ENCODE data around the gene TDRD10.
"Not testable (repeated sequence)": the region's sequence is repeated elsewhere in the genome, so short reads cannot be mapped to it uniquely, and the experiment has no call there.

Gene TDRD10

GRCh38 chr1:154479764-154480421, 22.1 kb upstream of the TDRD10 start:
- peak; percentile 83 for DNase-seq (ENCODE audit: low spot score)
- no peak for FAIRE-seq

- FAIRE-seq = no peak
- no peak for DNase-seq (ENCODE audit: low spot score)
Observed at GRCh38 chr1:154481053-154481452, 21.0 kb upstream of the TDRD10 start.

GRCh38 chr1:154483941-154484803, 17.8 kb upstream of the TDRD10 start:
- DNase-seq (ENCODE audit: low spot score) = peak; percentile 49
- FAIRE-seq = no peak

GRCh38 chr1:154485106-154485505, 16.9 kb upstream of the TDRD10 start:
- no peak for DNase-seq (ENCODE audit: low spot score)
- no peak for FAIRE-seq

- FAIRE-seq (no peak), DNase-seq (ENCODE audit: low spot score) (no peak)
Observed at GRCh38 chr1:154485910-154486496, 16.0 kb upstream of the TDRD10 start.

DNA sequence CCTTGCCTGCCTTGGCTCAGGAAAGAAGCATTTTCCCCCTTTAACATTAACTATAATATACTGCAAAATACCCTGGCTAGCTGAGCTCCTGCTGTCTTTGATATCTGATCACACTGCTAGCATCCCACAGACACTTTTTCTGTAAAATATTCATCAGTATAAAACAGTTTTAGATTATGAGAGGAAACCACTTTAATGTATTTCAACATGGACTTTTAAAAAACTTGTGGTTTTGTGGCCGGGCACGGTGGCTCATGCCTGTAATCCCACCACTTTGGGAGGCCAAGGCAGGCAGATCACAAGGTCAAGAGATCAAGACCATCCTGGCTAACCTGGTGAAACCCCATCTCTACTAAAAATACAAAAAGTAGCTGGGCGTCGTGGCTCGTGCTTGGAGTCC, 15.3 kb upstream of the TDRD10 start:
- FAIRE-seq; DNase-seq (ENCODE audit: low spot score): not testable (repeated sequence)

- FAIRE-seq (no peak), DNase-seq (ENCODE audit: low spot score) (no peak)
Observed at GRCh38 chr1:154488922-154489321, 13.1 kb upstream of the TDRD10 start.

GRCh38 chr1:154489695-154490274, 12.2 kb upstream of the TDRD10 start:
- no peak for FAIRE-seq

GRCh38 chr1:154490317-154490716, 11.7 kb upstream of the TDRD10 start:
- DNase-seq (ENCODE audit: low spot score) = no peak
- FAIRE-seq = no peak

More at GRCh38 chr1:154489695-154490274, 12.2 kb upstream of the TDRD10 start:
- no peak for DNase-seq (ENCODE audit: low spot score)

DNA sequence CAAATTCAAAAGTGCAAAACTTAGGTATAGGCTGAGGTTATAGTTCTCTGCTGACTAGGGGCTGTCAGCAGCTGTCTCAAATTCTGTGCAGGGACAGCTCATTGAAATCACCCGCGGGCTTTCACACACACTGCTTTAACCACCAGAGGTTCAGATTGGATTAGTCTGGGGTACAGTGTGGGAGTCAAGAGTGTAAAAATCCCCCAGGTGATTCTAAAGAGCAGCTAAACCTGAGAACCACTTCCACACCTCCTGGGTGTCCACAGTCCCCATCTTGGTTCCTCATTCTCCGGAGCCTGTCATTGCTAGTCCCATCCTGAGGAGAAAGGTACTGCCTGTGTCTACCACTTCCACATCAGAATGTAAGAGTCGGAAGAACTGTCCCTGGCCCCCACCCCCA, 9.9 kb upstream of the TDRD10 start:
- no peak for FAIRE-seq
- no peak for DNase-seq (ENCODE audit: low spot score)

DNA sequence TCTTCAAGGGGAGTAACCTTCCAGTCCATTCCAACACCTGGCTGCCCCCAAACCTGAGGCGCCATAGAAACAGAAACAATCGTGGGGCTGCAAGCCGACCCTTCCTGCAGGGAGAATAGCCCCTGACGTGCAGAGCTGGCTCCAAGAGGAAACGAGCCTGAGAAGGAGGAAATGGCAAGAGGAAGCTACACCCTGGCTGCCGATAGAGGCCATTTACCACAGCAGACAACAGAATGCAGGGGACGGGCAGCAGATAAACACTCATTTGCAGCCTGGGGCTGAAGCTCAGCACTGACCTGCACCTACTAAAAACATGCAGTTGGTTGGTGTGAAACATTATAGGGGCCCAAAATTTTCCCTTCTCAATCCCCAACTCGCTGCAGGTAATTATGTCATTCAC, 8.7 kb upstream of the TDRD10 start:
- DNase-seq (ENCODE audit: low spot score) (no peak), FAIRE-seq (no peak)

DNA sequence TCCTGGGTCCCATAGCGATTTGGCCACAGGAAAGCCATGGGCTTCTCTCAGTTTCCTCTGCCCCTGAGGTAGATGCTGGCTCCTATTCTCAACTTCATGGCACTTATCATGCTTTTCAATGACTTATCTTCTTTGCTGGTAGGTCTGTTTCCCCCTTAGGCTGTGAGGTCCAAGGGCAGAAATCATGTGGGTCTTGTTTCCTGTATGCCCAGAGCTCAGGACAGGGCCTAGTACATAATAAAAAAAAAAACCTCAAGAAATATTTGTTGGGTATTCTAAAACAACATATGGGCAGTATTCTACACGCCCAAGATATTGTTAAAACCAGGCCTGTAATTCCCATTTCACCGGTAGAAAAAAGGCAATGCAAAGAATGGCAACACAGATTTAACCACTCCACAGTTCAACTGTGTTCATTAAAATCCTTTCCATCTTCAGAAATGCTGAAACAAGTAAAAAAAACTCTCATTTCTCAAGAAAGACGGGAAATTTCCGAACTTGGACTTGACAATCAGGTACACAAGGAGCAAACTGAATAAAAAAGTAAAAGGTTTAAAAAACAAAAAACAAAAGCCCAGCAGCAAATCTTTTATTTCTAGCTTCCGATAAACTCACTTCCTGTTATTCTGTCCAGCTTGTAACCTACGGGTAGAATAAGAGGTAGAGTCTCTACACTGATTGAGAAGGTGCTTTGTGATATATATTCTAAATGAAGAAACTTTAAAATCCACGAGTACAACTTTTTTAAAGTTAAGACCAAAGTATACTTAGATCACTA, 6.3 kb upstream of the TDRD10 start:
- no peak for DNase-seq (ENCODE audit: low spot score)
- no peak for FAIRE-seq

GRCh38 chr1:154496383-154496782, 5.6 kb upstream of the TDRD10 start:
- DNase-seq (ENCODE audit: low spot score) (no peak), FAIRE-seq (no peak)

DNA sequence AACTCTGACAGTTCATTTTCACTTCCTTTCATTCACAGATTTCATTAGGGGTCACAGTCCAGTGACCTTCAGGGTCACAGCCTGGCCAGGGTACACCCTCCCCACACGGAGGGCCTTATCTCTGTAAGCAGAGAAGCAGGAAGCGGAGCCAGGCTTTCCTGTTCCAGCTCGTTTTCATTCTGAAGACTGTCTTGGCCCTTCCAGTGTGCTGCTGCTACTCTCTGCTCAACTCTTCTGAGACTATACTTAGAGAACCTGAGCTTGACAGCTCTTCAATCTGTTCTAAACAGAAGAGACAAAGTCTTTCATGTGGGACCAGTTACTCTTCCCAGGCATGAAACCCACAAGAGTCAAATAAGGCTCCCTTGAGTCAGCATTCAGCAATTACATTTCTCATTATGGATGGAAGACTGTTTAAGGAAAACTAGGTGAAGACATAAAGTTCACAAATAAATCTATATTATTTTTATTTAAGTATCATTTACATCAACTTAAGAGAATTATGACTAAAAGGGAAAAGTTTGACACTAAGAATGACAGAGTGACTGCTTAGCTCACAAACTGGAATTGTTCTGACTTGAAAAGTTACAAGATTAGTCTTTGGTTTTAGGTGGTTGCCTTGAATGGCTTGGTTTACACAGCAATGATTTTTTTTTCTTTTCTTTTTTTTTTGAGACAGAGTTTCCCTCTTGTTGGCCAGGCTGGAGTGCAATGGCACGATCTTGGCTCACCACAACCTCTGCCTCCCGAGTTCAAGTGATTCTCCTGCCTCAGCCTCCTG, 4.8 kb upstream of the TDRD10 start:
- DNase-seq (ENCODE audit: low spot score) (no peak), FAIRE-seq (no peak)

GRCh38 chr1:154499446-154499845, 2.6 kb upstream of the TDRD10 start:
- FAIRE-seq (no peak), DNase-seq (ENCODE audit: low spot score) (no peak)

DNA sequence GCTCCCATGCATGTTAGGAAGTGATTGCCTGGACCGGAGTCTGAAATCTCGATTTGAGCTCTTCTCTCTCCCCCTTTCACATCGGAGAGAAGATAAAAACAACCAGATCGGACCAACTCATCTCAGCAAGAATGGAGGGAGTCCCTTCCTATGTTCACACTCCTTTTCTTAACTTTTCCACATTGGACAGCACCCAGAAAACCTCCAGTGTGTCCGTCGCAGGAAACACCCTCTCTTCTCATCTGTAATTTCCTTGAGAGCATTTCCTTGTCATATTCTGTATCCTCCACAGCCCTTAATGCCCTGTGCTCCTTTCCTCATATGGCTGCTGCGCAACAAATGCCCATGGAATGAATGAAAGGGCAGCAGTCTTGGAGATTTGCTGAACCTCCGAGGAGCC, 1.5 kb upstream of the TDRD10 start:
- DNase-seq (ENCODE audit: low spot score) = no peak
- FAIRE-seq = no peak

DNA sequence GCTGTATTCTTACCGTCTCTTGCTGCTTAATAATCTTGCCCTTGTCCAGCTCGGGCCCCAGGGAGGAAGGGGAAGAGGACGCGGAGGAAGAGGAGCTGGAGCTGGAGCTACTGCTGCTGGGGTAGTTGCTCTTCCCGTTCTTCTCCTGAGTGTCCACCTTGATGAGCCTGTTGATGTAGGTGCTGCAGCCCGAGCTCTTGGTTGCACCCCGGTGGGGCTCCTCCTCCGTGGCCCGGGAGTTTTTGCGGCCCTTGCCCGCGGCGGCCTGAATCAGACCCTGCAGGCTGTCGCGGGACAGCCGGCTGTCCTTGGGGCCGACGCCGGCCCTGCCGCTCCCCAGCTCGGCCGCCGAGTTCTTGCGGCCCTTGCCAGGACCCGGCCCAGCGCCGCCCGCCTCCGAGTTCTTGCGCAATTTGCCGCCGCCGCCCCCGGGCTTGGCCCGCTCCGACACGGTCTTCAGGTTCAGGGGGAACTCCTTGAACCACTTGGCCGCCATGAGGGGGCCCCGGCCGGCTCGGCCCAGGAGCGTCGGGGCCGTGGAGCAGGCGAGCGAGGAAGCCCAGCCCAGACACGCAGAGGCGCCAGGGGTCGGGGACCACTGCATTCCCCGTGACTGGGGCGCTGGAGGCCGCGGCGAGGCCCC, 475 bp upstream of the TDRD10 start:
- no peak for FAIRE-seq

GRCh38 chr1:154502744-154503115, 711 bp downstream of the TDRD10 start:
- DNase-seq (ENCODE audit: low spot score) (no peak), FAIRE-seq (no peak)

More for the DNA sequence above, 475 bp upstream of the TDRD10 start:
- no peak for DNase-seq (ENCODE audit: low spot score)

DNA sequence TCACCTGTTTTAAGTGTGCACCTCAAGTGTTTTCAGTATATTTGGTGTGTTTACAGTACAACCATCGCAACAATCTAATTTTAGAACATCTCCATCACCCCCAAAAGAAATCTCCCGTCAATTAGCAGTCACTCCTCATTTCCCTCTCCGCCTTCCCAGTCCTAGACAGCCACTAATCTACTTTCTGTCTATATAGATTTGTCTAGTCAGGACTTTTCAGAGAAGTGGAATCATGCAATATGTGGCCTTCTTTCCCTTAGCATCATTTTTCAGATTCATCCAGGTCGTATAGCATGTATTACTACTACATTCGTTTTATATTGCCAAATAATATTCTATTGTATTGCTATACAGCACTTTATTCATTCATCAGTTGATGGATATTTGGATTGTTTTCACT, 1.9 kb downstream of the TDRD10 start:
- FAIRE-seq (no peak), DNase-seq (ENCODE audit: low spot score) (no peak)

- FAIRE-seq = no peak
Observed at GRCh38 chr1:154512760-154513159, 10.7 kb downstream of the TDRD10 start.

More at GRCh38 chr1:154512760-154513159, 10.7 kb downstream of the TDRD10 start:
- DNase-seq (ENCODE audit: low spot score) = no peak

Measured in urothelium cell line (cell line).